ENCODE results near the gene CYS1. TPM values are rescaled to one million over a fixed set of nuclear protein-coding genes. Genes with fewer than 3 reads are reported as not detected.

The CYS1 gene
- total and polyA plus RNA-seq, 4 donors, result 0.07 to 4.1 (median 1.0) TPM

DNA sequence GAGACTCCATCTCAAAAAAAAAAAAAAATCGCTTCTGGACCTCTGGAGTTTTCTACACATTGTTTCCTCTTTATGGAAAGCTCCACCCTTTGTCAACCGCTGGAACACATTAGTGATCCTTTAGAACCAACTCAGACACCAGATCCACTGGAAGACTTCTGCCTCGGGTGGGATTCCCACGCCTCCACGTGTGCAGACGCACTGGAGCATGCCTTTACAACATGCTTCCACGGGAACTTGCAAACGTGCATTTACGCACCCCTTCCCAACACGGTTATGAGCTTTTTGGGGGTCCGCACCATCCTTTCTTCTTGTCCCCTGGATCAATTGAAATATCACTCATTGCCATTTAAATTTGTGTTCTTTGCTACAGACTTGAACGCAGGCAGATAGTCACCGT lies 5.1 kb downstream of the CYS1 start (continued):
- TF ChIP-seq EGR1 (IDR thresholded peaks at IDR 0.05; ENCODE audit: low read depth in 2 of 2), result no peak

DNA sequence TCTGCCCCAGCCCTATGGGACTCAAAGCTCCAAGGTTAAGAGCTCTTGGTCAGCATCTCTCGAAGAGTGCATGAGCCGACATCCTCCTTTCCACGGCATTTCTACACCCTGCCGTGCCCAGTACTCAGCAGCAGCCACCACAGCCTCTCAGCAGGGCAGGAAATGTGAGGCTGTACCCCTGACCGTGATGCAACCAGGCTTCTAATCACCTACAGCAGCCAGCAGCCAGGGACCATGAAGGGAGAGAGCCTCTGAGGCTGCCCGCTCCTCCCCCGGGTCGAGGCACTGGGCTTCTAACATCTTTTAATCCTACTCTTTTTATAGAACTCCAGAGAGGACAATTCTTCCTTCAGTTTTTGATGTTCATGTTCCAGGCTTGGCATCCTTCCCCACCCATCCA lies 6.5 kb downstream of the CYS1 start:
- TF ChIP-seq GABPA (IDR thresholded peaks at IDR 0.05 in 1 of 2, conservative IDR thresholded peaks at IDR 0.05 in 1 of 2) (no peak), EGR1 (IDR thresholded peaks at IDR 0.05; ENCODE audit: low read depth in 2 of 2) (no peak), RAD21 (IDR thresholded peaks at IDR 0.05) (no peak), FOXA1 (IDR thresholded peaks at IDR 0.05) (no peak), HNF4G (IDR thresholded peaks at IDR 0.05) (no peak), JUND (IDR thresholded peaks at IDR 0.05) (no peak), YY1 (IDR thresholded peaks at IDR 0.05) (no peak), FOXA2 (IDR thresholded peaks at IDR 0.05) (no peak)
- TF ChIP-seq, protein P1, sequence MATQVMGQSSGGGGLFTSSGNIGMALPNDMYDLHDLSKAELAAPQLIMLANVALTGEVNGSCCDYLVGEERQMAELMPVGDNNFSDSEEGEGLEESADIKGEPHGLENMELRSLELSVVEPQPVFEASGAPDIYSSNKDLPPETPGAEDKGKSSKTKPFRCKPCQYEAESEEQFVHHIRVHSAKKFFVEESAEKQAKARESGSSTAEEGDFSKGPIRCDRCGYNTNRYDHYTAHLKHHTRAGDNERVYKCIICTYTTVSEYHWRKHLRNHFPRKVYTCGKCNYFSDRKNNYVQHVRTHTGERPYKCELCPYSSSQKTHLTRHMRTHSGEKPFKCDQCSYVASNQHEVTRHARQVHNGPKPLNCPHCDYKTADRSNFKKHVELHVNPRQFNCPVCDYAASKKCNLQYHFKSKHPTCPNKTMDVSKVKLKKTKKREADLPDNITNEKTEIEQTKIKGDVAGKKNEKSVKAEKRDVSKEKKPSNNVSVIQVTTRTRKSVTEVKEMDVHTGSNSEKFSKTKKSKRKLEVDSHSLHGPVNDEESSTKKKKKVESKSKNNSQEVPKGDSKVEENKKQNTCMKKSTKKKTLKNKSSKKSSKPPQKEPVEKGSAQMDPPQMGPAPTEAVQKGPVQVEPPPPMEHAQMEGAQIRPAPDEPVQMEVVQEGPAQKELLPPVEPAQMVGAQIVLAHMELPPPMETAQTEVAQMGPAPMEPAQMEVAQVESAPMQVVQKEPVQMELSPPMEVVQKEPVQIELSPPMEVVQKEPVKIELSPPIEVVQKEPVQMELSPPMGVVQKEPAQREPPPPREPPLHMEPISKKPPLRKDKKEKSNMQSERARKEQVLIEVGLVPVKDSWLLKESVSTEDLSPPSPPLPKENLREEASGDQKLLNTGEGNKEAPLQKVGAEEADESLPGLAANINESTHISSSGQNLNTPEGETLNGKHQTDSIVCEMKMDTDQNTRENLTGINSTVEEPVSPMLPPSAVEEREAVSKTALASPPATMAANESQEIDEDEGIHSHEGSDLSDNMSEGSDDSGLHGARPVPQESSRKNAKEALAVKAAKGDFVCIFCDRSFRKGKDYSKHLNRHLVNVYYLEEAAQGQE (IDR thresholded peaks at IDR 0.05), result no peak
- Histone ChIP-seq H3K27me3 (ENCODE audit: control insufficient read depth in 4 of 4, insufficient read depth in 4 of 4, low read length in 3 of 4) (peaks cover 0 to 6% (median 1%) of the 10 kb centered on the region in 4 donors), H3K4me3 (ENCODE audit: low read depth in 1 of 3, low read length in 3 of 3) (no peak overlapping the region), H3K27ac (ENCODE audit: low read depth in 1 of 2, low read length in 2 of 2) (no peak overlapping the region), H3K36me3 (ENCODE audit: control insufficient read depth in 4 of 4, insufficient read depth in 3 of 4, low read depth in 1 of 4, low read length in 3 of 4) (no peaks in the 10 kb centered on the region), H3K4me1 (ENCODE audit: control insufficient read depth in 4 of 4, insufficient read depth in 4 of 4, low read length in 3 of 4) (peaks cover 0 to 4% (median 2%) of the 10 kb centered on the region in 4 donors), H3K9ac (ENCODE audit: low read depth in 1 of 2, low read length in 2 of 2) (no peak overlapping the region), H3K9me3 (ENCODE audit: control insufficient read depth in 4 of 4, low read length in 3 of 4) (no peaks in the 10 kb centered on the region)
- 79% methylated on average over 8 of the region's 8 CpGs for WGBS
- DNase-seq (ENCODE audit: low spot score), result no peak

DNA sequence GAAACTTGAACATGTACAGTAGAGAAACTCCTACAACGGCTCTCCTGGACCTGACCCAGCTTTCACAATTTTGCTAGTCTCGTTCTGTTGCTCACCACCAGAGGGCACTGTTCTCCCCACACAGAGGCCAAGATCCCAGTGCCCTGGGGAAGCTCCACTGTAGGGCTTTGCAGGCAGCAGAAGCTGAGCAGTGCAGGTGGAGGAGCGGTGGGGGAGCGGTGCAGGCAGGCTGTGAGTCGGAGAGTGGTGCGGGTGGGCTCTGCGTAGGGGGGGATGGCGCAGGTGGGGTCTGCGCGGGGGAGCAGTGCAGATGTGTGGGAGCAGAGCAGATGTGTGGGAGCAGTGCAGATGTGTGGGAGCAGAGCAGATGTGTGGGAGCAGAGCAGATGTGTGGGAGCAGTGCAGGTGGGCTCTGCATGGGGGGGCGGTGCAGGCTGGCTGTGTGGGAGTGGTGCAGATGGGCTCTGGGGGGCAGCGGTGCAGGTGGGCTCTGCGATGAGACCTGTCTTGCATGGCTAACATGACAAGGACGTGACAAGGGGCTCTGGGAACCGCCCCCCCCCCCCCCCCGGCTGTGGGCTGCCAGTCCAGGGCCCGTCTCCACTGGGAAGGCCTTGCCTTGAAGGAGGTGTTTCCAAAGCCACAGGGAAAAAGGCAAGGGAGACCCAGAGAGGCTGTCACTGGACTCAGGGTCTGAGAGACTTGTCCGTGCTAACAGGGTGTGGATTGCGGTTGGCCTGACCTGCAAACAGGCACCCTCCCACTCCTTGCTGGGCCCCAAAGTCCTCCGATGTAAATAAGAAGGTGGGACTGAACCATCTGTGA lies 7.3 kb downstream of the CYS1 start:
- no peaks in the 10 kb centered on the region for H3K9me3 ChIP-seq (ENCODE audit: control insufficient read depth in 4 of 4, low read length in 3 of 4)
- WGBS, result 37% methylated on average over 20 of the region's 20 CpGs
- no peak overlapping the region for H3K9ac ChIP-seq (ENCODE audit: low read depth in 1 of 2, low read length in 2 of 2)
- DNase-seq (ENCODE audit: low spot score), result peak; percentile 77
- no peak overlapping the region for H3K27ac ChIP-seq (ENCODE audit: low read depth in 1 of 2, low read length in 2 of 2)
- peaks cover 0 to 3% (median 0%) of the 10 kb centered on the region in 4 donors for H3K27me3 ChIP-seq (ENCODE audit: control insufficient read depth in 4 of 4, insufficient read depth in 4 of 4, low read length in 3 of 4)
- no peak overlapping the region for H3K4me3 ChIP-seq (ENCODE audit: low read depth in 1 of 3, low read length in 3 of 3)
- H3K4me1 ChIP-seq (ENCODE audit: control insufficient read depth in 4 of 4, insufficient read depth in 4 of 4, low read length in 3 of 4), result peaks cover 0 to 4% (median 2%) of the 10 kb centered on the region in 4 donors
- no peaks in the 10 kb centered on the region for H3K36me3 ChIP-seq (ENCODE audit: control insufficient read depth in 4 of 4, insufficient read depth in 3 of 4, low read depth in 1 of 4, low read length in 3 of 4)
- TF ChIP-seq HNF4G (IDR thresholded peaks at IDR 0.05) (no peak), GABPA (IDR thresholded peaks at IDR 0.05 in 1 of 2, conservative IDR thresholded peaks at IDR 0.05 in 1 of 2) (no peak), HNF4A (conservative IDR thresholded peaks at IDR 0.05) (no peak), TAF1 (conservative IDR thresholded peaks at IDR 0.05) (no peak), FOXA1 (IDR thresholded peaks at IDR 0.05) (no peak), RAD21 (IDR thresholded peaks at IDR 0.05) (peak; percentile 94 to 96), FOXA2 (IDR thresholded peaks at IDR 0.05) (no peak), EGR1 (IDR thresholded peaks at IDR 0.05; ENCODE audit: low read depth in 2 of 2) (no peak), JUND (IDR thresholded peaks at IDR 0.05) (no peak), RXRA (IDR thresholded peaks at IDR 0.05) (peak in 1 of 2 donors; percentile 25), NR2F2 (IDR thresholded peaks at IDR 0.05) (no peak), YY1 (IDR thresholded peaks at IDR 0.05) (no peak)
- TF ChIP-seq, protein P2, sequence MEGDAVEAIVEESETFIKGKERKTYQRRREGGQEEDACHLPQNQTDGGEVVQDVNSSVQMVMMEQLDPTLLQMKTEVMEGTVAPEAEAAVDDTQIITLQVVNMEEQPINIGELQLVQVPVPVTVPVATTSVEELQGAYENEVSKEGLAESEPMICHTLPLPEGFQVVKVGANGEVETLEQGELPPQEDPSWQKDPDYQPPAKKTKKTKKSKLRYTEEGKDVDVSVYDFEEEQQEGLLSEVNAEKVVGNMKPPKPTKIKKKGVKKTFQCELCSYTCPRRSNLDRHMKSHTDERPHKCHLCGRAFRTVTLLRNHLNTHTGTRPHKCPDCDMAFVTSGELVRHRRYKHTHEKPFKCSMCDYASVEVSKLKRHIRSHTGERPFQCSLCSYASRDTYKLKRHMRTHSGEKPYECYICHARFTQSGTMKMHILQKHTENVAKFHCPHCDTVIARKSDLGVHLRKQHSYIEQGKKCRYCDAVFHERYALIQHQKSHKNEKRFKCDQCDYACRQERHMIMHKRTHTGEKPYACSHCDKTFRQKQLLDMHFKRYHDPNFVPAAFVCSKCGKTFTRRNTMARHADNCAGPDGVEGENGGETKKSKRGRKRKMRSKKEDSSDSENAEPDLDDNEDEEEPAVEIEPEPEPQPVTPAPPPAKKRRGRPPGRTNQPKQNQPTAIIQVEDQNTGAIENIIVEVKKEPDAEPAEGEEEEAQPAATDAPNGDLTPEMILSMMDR (IDR thresholded peaks at IDR 0.05; ENCODE audit: low read depth, low read length, missing input control), result peak; percentile 89
- TF ChIP-seq, protein P3, sequence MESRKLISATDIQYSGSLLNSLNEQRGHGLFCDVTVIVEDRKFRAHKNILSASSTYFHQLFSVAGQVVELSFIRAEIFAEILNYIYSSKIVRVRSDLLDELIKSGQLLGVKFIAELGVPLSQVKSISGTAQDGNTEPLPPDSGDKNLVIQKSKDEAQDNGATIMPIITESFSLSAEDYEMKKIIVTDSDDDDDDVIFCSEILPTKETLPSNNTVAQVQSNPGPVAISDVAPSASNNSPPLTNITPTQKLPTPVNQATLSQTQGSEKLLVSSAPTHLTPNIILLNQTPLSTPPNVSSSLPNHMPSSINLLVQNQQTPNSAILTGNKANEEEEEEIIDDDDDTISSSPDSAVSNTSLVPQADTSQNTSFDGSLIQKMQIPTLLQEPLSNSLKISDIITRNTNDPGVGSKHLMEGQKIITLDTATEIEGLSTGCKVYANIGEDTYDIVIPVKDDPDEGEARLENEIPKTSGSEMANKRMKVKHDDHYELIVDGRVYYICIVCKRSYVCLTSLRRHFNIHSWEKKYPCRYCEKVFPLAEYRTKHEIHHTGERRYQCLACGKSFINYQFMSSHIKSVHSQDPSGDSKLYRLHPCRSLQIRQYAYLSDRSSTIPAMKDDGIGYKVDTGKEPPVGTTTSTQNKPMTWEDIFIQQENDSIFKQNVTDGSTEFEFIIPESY (IDR thresholded peaks at IDR 0.05), result no peak
- TF ChIP-seq, protein P4, sequence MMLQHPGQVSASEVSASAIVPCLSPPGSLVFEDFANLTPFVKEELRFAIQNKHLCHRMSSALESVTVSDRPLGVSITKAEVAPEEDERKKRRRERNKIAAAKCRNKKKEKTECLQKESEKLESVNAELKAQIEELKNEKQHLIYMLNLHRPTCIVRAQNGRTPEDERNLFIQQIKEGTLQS (IDR thresholded peaks at IDR 0.05), result no peak
- TF ChIP-seq, protein P1 (IDR thresholded peaks at IDR 0.05), result no peak
- TF ChIP-seq, protein P5, sequence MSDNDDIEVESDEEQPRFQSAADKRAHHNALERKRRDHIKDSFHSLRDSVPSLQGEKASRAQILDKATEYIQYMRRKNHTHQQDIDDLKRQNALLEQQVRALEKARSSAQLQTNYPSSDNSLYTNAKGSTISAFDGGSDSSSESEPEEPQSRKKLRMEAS (IDR thresholded peaks at IDR 0.05), result no peak

Measured in liver (tissue), 9 donors.